ENCODE data around the gene PKNOX2.
"Not testable (repeated sequence)": the region's sequence is repeated elsewhere in the genome, so short reads cannot be mapped to it uniquely, and the experiment has no call there.

The PKNOX2 gene

GRCh38 chr11:125201525-125202141, 37.1 kb downstream of the PKNOX2 start:
- DNase-seq: peak in 5 of 56 donors; percentile 5 to 50 (median 16)

- no peak for DNase-seq
Measured at GRCh38 chr11:125202362-125202880, 37.9 kb downstream of the PKNOX2 start.

GRCh38 chr11:125202977-125203376, 38.4 kb downstream of the PKNOX2 start:
- DNase-seq: no peak

DNA sequence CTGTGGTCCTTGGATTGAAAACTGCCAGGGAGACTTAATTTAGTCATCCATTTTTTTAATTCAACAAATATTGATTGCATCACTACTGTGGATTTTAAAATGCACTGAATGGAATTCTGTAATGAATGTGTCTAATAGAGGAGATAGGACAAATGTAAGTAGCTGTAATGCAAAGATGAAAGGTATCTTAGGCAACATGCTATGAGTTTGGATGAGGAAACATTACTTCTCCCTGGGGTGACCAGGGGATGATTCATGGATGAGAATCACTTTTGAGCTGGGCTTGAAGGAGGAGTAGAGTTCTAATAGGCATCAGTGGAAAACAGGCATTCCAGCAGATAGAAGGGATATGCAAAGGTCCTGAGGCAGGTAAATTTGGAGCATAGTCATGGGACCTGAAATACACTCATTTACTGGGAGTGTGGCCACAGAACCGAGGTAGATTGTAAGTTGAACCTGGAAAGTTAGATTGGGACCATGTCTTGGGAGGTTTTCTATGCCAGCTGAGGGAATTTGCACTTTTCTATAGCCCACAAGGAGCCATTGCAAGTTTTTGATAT, 43.4 kb downstream of the PKNOX2 start:
- no peak for DNase-seq

- DNase-seq: no peak
Measured at GRCh38 chr11:125210066-125210465, 45.5 kb downstream of the PKNOX2 start.

GRCh38 chr11:125211191-125211947, 46.8 kb downstream of the PKNOX2 start:
- DNase-seq: peak in 1 of 56 donors; percentile 18

DNA sequence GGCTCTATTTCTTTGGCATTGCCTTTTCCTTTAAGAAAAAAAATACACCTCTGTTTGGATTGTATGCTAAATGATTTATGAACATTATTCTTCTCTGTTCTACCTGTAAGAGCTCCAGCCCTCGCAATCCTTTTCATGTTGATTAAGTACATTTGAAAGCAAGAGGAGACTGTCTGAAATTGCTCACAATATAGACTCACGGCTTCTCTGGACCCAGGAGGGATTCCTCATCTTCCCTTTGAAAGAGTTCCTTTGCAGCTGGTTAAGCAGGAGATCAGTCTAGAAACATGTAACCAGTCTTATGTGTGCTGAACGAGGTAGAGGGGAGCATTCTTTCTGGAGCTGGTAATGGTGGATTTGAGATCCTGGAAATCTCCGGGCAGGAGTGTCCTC, 47.4 kb downstream of the PKNOX2 start:
- DNase-seq: no peak

GRCh38 chr11:125214601-125215565, 50.3 kb downstream of the PKNOX2 start:
- DNase-seq: no peak

DNA sequence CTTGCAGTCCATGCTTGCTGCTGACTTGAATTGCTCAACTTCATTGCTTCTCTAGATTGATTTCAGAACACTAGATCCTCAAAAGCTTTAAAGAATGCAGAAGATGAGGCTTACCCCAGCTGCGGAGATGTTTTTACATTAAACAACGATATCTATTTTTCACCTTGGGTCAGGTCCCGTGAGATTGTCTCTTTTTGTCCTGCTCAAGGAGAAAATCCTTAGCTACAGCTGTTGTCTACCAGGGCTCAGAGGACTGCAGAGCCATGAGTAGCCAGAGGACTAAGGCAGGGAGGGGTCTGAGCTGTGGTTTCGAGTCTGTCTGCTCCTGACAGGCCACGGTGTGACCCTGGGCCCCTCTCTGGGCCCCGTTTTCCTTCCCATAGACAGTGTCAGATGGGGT, 51.4 kb downstream of the PKNOX2 start:
- DNase-seq: no peak

- no peak for DNase-seq
Measured at GRCh38 chr11:125218336-125218735, 53.8 kb downstream of the PKNOX2 start.

- no peak for DNase-seq
Measured at GRCh38 chr11:125221461-125221860, 56.9 kb downstream of the PKNOX2 start.

DNA sequence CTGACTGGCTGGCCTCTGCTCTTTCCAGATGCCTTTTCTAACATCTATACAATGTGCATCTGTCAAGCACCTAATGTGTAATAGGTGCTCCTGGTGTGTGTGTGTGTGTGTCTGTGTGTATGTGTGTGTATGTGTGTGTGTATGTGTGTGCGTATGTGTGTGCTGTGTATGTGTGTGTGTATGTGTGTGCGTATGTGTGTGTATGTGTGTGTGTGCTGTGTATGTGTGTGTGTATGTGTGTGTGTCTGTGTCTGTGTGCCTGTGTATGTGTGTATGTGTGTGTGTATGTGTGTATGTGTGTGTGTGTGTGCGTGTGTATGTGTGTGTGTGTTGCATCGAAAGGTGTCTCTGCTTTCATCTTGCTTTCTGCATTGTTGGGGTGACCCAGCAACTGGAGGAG, 57.9 kb downstream of the PKNOX2 start:
- no peak for DNase-seq

DNA sequence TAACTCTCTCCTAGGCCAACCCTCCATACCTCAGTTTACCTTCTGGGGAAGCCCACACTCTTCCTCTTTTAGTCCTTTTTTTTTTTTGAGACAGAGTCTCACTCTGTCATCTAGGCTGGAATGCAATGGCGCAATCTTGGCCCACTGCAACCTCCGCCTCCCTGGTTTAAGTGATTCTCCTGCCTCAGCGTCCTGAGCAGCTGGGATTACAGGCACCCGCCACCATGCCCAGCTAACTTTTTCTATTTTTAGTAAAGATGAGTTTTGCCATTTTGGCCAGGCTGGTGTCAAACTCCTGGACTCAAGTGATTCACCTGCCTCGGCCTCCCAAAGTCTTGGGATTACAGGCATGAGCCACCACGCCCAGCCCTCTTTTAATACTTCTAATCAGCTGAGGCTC, 58.6 kb downstream of the PKNOX2 start:
- not testable (repeated sequence) for DNase-seq

- peak in 7 of 56 donors; percentile 8 to 25 (median 14) for DNase-seq
Measured at GRCh38 chr11:125223901-125224361, 59.4 kb downstream of the PKNOX2 start.

- peak in 3 of 56 donors; percentile 8 to 43 (median 12) for DNase-seq
Measured at GRCh38 chr11:125224391-125225021, 60.0 kb downstream of the PKNOX2 start.

DNA sequence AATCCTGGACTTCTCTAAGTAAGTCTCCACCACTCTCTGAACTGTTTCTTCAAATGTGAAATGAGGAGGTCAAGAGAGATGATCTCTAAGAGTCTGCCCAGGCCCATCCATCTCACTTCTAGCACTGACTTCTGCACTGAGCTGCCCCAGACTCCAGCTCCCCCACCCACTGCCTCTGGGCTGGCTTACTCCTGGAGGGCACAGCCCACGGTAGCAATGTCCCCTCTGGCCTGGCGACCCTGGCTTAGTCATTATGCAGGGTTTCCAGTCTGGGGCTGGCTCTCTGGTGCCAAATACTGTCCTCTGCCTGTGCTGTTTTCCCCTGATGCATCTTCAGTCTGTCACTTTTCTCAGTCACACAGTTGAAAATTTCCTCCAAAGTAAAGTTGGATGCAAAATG, 60.9 kb downstream of the PKNOX2 start:
- no peak for DNase-seq

DNA sequence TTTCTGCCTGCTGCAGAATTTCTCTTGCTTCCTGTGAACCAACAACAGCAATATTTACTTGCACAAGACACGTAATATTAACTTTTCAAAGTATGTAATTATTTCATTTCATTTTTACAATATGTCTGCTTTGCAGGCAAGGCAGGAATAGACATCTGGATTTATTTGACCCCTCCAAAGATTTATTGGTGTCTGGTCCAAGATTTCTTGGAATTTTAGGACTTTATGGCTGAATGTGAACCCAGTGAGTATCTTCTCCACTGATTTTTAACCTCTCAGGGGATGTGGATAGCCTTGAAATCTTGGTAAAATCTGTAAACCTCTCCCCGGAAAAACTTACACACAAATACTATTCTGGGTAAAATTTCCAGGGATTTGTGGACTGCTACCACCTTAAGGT, 61.5 kb downstream of the PKNOX2 start:
- DNase-seq: no peak

GRCh38 chr11:125226706-125227105, 62.2 kb downstream of the PKNOX2 start:
- DNase-seq: no peak

GRCh38 chr11:125227151-125227550, 62.6 kb downstream of the PKNOX2 start:
- DNase-seq: no peak

DNA sequence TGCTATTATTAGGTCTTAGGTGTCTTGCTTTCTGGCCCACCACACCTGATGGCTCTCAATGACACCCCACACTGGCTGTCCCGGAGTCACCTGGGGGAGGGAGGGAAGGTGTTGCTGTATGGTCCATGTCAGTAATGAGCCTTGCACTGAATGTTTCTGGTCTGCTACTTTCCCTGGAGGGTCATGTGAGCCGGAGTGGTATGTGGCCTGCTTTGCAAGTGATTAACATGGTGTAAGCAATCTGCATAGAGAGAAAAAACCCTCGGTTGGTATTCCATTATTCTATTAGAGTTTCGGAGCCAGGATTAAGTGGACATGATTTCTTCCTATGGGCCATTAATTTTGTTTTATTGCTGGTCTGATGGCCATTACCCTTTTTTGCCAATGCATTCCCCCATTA, 63.9 kb downstream of the PKNOX2 start:
- DNase-seq: no peak

- DNase-seq: peak in 5 of 56 donors; percentile 10 to 38 (median 18)
Measured at GRCh38 chr11:125228993-125229392, 64.4 kb downstream of the PKNOX2 start.

Data from nucleus accumbens (tissue), 56 donors.